Measurements from ENCODE around the gene ETS1. TPM values are rescaled to one million over a fixed set of nuclear protein-coding genes. Genes with fewer than 3 reads are reported as not detected.

The ETS1 gene
- polyA plus RNA-seq, 1 donor (not counting 4 experiments of a cell fraction or from before 2014, with no cell fraction given) = 41.0 TPM

DNA sequence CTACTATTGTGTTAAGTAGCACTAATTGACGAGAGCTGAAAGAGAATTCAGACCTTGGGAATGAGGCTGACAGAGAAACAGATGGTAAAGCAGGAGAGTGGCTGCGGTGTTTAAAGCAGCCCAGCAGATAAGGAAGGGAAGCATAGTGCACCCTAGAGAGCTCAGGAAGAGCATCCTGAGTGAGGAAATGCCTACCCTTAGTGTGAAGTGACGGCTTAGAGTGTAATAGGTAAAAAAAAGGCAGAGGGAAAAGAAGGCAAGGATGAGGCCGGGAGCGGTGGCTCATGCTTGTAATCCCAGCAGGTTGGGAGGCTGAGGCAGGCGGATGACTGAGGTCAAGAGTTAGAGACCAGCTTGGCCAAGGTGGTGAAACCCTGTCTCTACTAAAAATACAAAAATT is 22.4 kb upstream of the ETS1 start:
- dilution Hi-C loops (cut with MboI; ENCODE audit: extremely low pct_ligation_motif_present, low sequenced_read_pairs) = loop anchor here (25.0 kb wide), 1 partner anchor 97 kb away; no protein-coding TSS in a partner anchor
- DNase-seq (ENCODE audit: low read depth, low spot score) = no peak
- no peak for FAIRE-seq

DNA sequence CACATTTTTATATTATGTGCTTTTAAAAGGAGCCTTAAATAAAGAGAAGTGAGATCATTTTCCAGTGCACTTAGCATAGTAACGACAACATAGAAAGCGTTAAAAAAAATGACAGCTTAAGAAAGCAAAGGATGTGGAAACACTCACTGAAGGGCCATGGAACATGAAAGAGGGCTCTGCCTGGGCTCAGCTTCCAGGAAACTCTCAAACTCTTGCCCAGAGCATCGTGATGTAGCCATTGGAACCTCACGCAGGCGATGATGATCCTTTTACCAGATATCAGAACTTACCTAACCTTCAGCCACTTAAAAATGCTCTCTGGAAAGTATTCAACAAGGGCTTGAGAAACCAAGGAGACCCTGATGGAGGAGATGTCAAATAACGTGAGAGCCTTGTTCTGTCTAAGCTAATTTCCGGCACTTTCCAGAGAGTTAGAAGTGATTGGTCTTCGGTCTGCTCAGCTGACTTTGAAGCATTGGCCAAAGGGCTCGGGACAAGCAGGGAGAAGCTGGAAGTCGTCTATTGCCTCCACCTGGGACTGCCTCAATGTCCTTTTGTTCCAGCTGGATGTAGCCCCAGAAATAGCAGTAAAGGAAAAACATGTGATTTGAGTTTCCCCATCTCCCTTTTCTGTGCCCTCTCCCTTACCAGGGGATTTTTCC is 21.5 kb upstream of the ETS1 start:
- Histone ChIP-seq H3K9me1 (ENCODE audit: control insufficient read depth, extremely low read depth, insufficient read depth, low read length) (no peaks in the 10 kb centered on the region), H3K4me1 (ENCODE audit: control insufficient read depth, extremely low read depth, insufficient read depth, low read length) (no peaks in the 10 kb centered on the region), H3K36me3 (ENCODE audit: control insufficient read depth in 2 of 2, extremely low read depth in 1 of 2, insufficient read depth in 2 of 2, low read length in 2 of 2) (no peaks in the 10 kb centered on the region), H3K79me2 (ENCODE audit: control insufficient read depth, insufficient read depth, low read length) (no peaks in the 10 kb centered on the region), H3K27ac (ENCODE audit: control insufficient read depth, insufficient read depth, low read length) (no peak overlapping the region), H3K27me3 (ENCODE audit: control insufficient read depth, extremely low read depth, insufficient read depth, low read length) (peaks cover 2% of the 10 kb centered on the region), H3K9me3 (ENCODE audit: control insufficient read depth, low read depth, low read length) (no peaks in the 10 kb centered on the region), H3K9ac (ENCODE audit: control insufficient read depth, extremely low read depth, insufficient read depth, low read length) (no peak overlapping the region), H2AFZ (ENCODE audit: control insufficient read depth, low read length) (no peak overlapping the region), H3K4me2 (ENCODE audit: control insufficient read depth, extremely low read depth, insufficient read depth, low read depth, low read length) (no peak overlapping the region), H4K20me1 (ENCODE audit: control insufficient read depth, extremely low read depth, insufficient read depth, low read length) (no peaks in the 10 kb centered on the region), H3K4me3 (ENCODE audit: control insufficient read depth in 2 of 3, extremely low read depth in 1 of 3, insufficient read depth in 2 of 3, low read depth in 1 of 3, low read length in 3 of 3) (no peak overlapping the region)
- FAIRE-seq (no peak), DNase-seq (ENCODE audit: low read depth, low spot score) (no peak)
- dilution Hi-C loops (cut with MboI; ENCODE audit: extremely low pct_ligation_motif_present, low sequenced_read_pairs) = loop anchor here (25.0 kb wide), 1 partner anchor 97 kb away; no protein-coding TSS in a partner anchor
- TF ChIP-seq EZH2 (IDR thresholded peaks at IDR 0.05; ENCODE audit: low read length) = no peak
- TF ChIP-seq, protein P1, sequence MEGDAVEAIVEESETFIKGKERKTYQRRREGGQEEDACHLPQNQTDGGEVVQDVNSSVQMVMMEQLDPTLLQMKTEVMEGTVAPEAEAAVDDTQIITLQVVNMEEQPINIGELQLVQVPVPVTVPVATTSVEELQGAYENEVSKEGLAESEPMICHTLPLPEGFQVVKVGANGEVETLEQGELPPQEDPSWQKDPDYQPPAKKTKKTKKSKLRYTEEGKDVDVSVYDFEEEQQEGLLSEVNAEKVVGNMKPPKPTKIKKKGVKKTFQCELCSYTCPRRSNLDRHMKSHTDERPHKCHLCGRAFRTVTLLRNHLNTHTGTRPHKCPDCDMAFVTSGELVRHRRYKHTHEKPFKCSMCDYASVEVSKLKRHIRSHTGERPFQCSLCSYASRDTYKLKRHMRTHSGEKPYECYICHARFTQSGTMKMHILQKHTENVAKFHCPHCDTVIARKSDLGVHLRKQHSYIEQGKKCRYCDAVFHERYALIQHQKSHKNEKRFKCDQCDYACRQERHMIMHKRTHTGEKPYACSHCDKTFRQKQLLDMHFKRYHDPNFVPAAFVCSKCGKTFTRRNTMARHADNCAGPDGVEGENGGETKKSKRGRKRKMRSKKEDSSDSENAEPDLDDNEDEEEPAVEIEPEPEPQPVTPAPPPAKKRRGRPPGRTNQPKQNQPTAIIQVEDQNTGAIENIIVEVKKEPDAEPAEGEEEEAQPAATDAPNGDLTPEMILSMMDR (optimal IDR thresholded peaks at IDR 0.05 in 1 of 3, IDR thresholded peaks at IDR 0.05 in 1 of 3, conservative IDR thresholded peaks at IDR 0.05 in 1 of 3; ENCODE audit: extremely low read depth in 1 of 3, insufficient read depth in 2 of 3, low read length in 3 of 3) = no peak

More for the DNA sequence above, 22.4 kb upstream of the ETS1 start:
- Histone ChIP-seq H3K27me3 (ENCODE audit: control insufficient read depth, extremely low read depth, insufficient read depth, low read length) (peaks cover 5% of the 10 kb centered on the region), H2AFZ (ENCODE audit: control insufficient read depth, low read length) (no peak overlapping the region), H3K27ac (ENCODE audit: control insufficient read depth, insufficient read depth, low read length) (no peak overlapping the region), H4K20me1 (ENCODE audit: control insufficient read depth, extremely low read depth, insufficient read depth, low read length) (no peaks in the 10 kb centered on the region), H3K4me1 (ENCODE audit: control insufficient read depth, extremely low read depth, insufficient read depth, low read length) (no peaks in the 10 kb centered on the region), H3K4me2 (ENCODE audit: control insufficient read depth, extremely low read depth, insufficient read depth, low read depth, low read length) (no peak overlapping the region), H3K9ac (ENCODE audit: control insufficient read depth, extremely low read depth, insufficient read depth, low read length) (no peak overlapping the region), H3K9me1 (ENCODE audit: control insufficient read depth, extremely low read depth, insufficient read depth, low read length) (no peaks in the 10 kb centered on the region), H3K4me3 (ENCODE audit: control insufficient read depth in 2 of 3, extremely low read depth in 1 of 3, insufficient read depth in 2 of 3, low read depth in 1 of 3, low read length in 3 of 3) (no peak overlapping the region), H3K9me3 (ENCODE audit: control insufficient read depth, low read depth, low read length) (no peaks in the 10 kb centered on the region), H3K36me3 (ENCODE audit: control insufficient read depth in 2 of 2, extremely low read depth in 1 of 2, insufficient read depth in 2 of 2, low read length in 2 of 2) (no peaks in the 10 kb centered on the region), H3K79me2 (ENCODE audit: control insufficient read depth, insufficient read depth, low read length) (no peaks in the 10 kb centered on the region)
- TF ChIP-seq, protein P1 (optimal IDR thresholded peaks at IDR 0.05 in 1 of 3, IDR thresholded peaks at IDR 0.05 in 1 of 3, conservative IDR thresholded peaks at IDR 0.05 in 1 of 3; ENCODE audit: extremely low read depth in 1 of 3, insufficient read depth in 2 of 3, low read length in 3 of 3) = no peak
- TF ChIP-seq EZH2 (IDR thresholded peaks at IDR 0.05; ENCODE audit: low read length) = no peak

All from keratinocyte (primary cell).